HCT116 (cell line): ENCODE results near the gene ZNF346. TPM values are rescaled to one million over a fixed set of nuclear protein-coding genes. Genes with fewer than 3 reads are reported as not detected.

Experiments used
- ATAC-seq: fragments of 200-7000 bp; cut with Tn5 transposase; 2 replicates; pipeline ENCODE4 v1.9.1; 2020; ENCODE audit warnings: mild to moderate bottlenecking, moderate library complexity
- BruUV-seq: library from RNA; stranded (reverse); fragments of 400-500 nt; replicated peaks from 2 replicates; lab custom pipeline; 2021; lab: Mats Ljungman, UMichigan
- CTCF ChIA-PET: fragments of 300-600 bp; sonication (Branson Sonifier 250); formaldehyde crosslinking; loops from one replicate; lab custom pipeline; 2021; ENCODE audit warnings: antibody characterized with exemption; lab: Charles Lee
- POLR2A ChIA-PET: fragments of 300-600, 350-600 bp; sonication (Branson Sonifier 250); formaldehyde crosslinking; loops from one replicate; lab custom pipeline; 2021; ENCODE audit warnings: antibody characterized with exemption; lab: Charles Lee
- RAD21 ChIA-PET, 2 experiments: fragments of 300-600 bp; sonication (Branson Sonifier 250); formaldehyde crosslinking; loops; one replicate each; lab custom pipeline; 2023; ENCODE audit warnings: low total read pairs in 2 of 2; ENCODE audit not compliant: uncharacterized antibody in 2 of 2, unreplicated experiment in 2 of 2, low non-redundant PET in 1 of 2; lab: Charles Lee
- DNase-seq: peaks from one replicate; pipeline ENCODE4 v3.0.0-alpha.2; 2010; ENCODE audit warnings: low read depth, low spot score
- H2AFZ ChIP-seq: fragments of 200-600 bp; shearing (Covaris generic), sonication (generic); 2 replicates; pipeline ENCODE4 v1.6.1; 2017; ENCODE audit warnings: low read depth, mixed run types, mixed read lengths, antibody characterized with exemption, low read length; ENCODE audit not compliant: poor library complexity, severe bottlenecking
- H3K27ac ChIP-seq: 2 replicates; pipeline ENCODE4 v1.5.1; 2012; ENCODE audit warnings: low read depth, low read length
- H3K27me3 ChIP-seq: fragments of 200-600 bp; sonication (generic); 2 replicates; pipeline ENCODE4 v1.6.1; 2016; ENCODE audit warnings: mixed run types, low read length, mixed read lengths; ENCODE audit not compliant: insufficient read depth
- H3K36me3 ChIP-seq, 2 experiments: fragments of 200-500 bp in 1 of 2; fragments of 200-600 bp in 1 of 2; sonication (Bioruptor generic) in 1 of 2; sonication (generic) in 1 of 2; 2 replicates each; pipeline versions ENCODE4 v1.5.1 to v1.6.1; 2014 to 2016; ENCODE audit warnings: low read length in 2 of 2, inconsistent platforms in 1 of 2, mixed read lengths in 1 of 2, mixed run types in 1 of 2; ENCODE audit not compliant: insufficient read depth in 2 of 2, control insufficient read depth in 1 of 2
- H3K4me1 ChIP-seq, 2 experiments: fragments of 200-600 bp in 1 of 2; sonication (generic) in 1 of 2; 2 replicates each; pipeline versions ENCODE4 v1.5.1 to v1.6.1; 2012 to 2017; ENCODE audit warnings: low read length in 2 of 2, inconsistent platforms in 1 of 2, mild to moderate bottlenecking in 1 of 2, mixed read lengths in 1 of 2, mixed run types in 1 of 2, moderate library complexity in 1 of 2; ENCODE audit not compliant: insufficient read depth in 2 of 2, control insufficient read depth in 1 of 2
- H3K4me2 ChIP-seq: fragments of 200-600 bp; sonication (generic); 2 replicates; pipeline ENCODE4 v1.6.1; 2017; ENCODE audit warnings: mixed run types, low read length, mixed read lengths
- H3K4me3 ChIP-seq, 2 experiments: fragments of 200-600 bp in 1 of 2; sonication (generic) in 1 of 2; replicated peaks in 1 of 2; 2 replicates each; pipeline ENCODE4 v1.5.1; 2011 to 2016; ENCODE audit warnings: low read length in 2 of 2, control low read depth in 1 of 2, low read depth in 1 of 2, mild to moderate bottlenecking in 1 of 2, mixed read lengths in 1 of 2, mixed run types in 1 of 2
- H3K79me2 ChIP-seq: fragments of 200-600 bp; sonication (generic); 2 replicates; pipeline ENCODE4 v1.6.1; 2017; ENCODE audit warnings: mild to moderate bottlenecking, mixed run types, low read length, moderate library complexity, mixed read lengths; ENCODE audit not compliant: insufficient read depth
- H3K9ac ChIP-seq: fragments of 200-600 bp; sonication (generic); 2 replicates; pipeline ENCODE4 v1.6.1; 2016; ENCODE audit warnings: low read length, mixed read lengths
- H3K9me2 ChIP-seq: fragments of 200-600 bp; sonication (generic), shearing (Covaris generic); 2 replicates; pipeline ENCODE4 v1.6.1; 2017; ENCODE audit warnings: mixed run types, mild to moderate bottlenecking, moderate library complexity; ENCODE audit not compliant: insufficient read depth
- H3K9me3 ChIP-seq, 2 experiments: fragments of 200-500 bp in 1 of 2; fragments of 200-600 bp in 1 of 2; sonication (Bioruptor generic) in 1 of 2; sonication (generic) in 1 of 2; 2 replicates each; pipeline ENCODE4 v1.6.1; 2014 to 2017; ENCODE audit warnings: low read length in 2 of 2, mixed read lengths in 2 of 2, inconsistent platforms in 1 of 2, low read depth in 1 of 2, mild to moderate bottlenecking in 1 of 2, mixed run types in 1 of 2, moderate library complexity in 1 of 2; ENCODE audit not compliant: control insufficient read depth in 1 of 2, insufficient read depth in 1 of 2
- H4K20me1 ChIP-seq: fragments of 200-600 bp; sonication (generic), shearing (Covaris generic); 2 replicates; pipeline ENCODE4 v1.6.1; 2017; ENCODE audit warnings: mixed run types, mild to moderate bottlenecking, moderate library complexity; ENCODE audit not compliant: insufficient read depth
- CBX3 ChIP-seq: IDR thresholded peaks from 2 replicates; pipeline ENCODE4 v1.6.1; 2012; ENCODE audit warnings: low read depth
- CEBPB ChIP-seq: IDR thresholded peaks from 2 replicates; pipeline ENCODE4 v1.6.1; 2012; ENCODE audit warnings: low read depth
- CTCF ChIP-seq, 3 experiments: fragments of 200-600 bp in 1 of 3; sonication (generic) in 1 of 3; IDR thresholded peaks in 2 of 3; conservative IDR thresholded peaks in 1 of 3; 2 replicates each; pipeline ENCODE4 v1.5.1; 2012 to 2017; ENCODE audit warnings: low read depth in 2 of 3, low read length in 2 of 3, antibody characterized with exemption in 1 of 3, borderline replicate concordance in 1 of 3, control low read depth in 1 of 3, mild to moderate bottlenecking in 1 of 3, mixed read lengths in 1 of 3, mixed run types in 1 of 3, moderate library complexity in 1 of 3; ENCODE audit not compliant: insufficient read depth in 1 of 3
- ELF1 ChIP-seq: IDR thresholded peaks from 2 replicates; pipeline ENCODE4 v1.6.1; 2012; ENCODE audit warnings: low read depth, borderline replicate concordance
- EZH2phosphoT487 ChIP-seq: fragments of 200-600 bp; IDR thresholded peaks from 2 replicates; pipeline ENCODE4 v1.6.1; 2018; ENCODE audit warnings: antibody characterized with exemption, borderline replicate concordance
- FOSL1 ChIP-seq: IDR thresholded peaks from 2 replicates; pipeline ENCODE4 v1.6.1; 2012; ENCODE audit warnings: low read depth
- JUND ChIP-seq: IDR thresholded peaks from 2 replicates; pipeline ENCODE4 v1.6.1; 2012
- POLR2A ChIP-seq: IDR thresholded peaks from 2 replicates; pipeline ENCODE4 v1.7.0; 2011; ENCODE audit warnings: borderline replicate concordance; ENCODE audit not compliant: insufficient read depth, insufficient read length; ENCODE audit errors: extremely low read depth
- POLR2AphosphoS5 ChIP-seq: IDR thresholded peaks from 2 replicates; pipeline ENCODE4 v1.6.1; 2011; ENCODE audit warnings: mild to moderate bottlenecking, low read depth, low read length, moderate library complexity
- RAD21 ChIP-seq: IDR thresholded peaks from 2 replicates; pipeline ENCODE4 v1.6.1; 2012; ENCODE audit warnings: low read depth, mild to moderate bottlenecking
- SIN3A ChIP-seq: IDR thresholded peaks from 2 replicates; pipeline ENCODE4 v1.6.1; 2012; ENCODE audit warnings: low read depth
- SP1 ChIP-seq: IDR thresholded peaks from 2 replicates; pipeline ENCODE4 v1.6.1; 2012; ENCODE audit warnings: low read depth
- SRF ChIP-seq: IDR thresholded peaks from 2 replicates; pipeline ENCODE4 v1.6.1; 2012; ENCODE audit warnings: low read depth
- YY1 ChIP-seq: IDR thresholded peaks from 2 replicates; pipeline ENCODE4 v1.6.1; 2011; ENCODE audit warnings: low read length, low read depth, moderate library complexity, mild to moderate bottlenecking; ENCODE audit not compliant: insufficient replicate concordance; ENCODE audit errors: extremely low read depth
- ZBTB33 ChIP-seq: IDR thresholded peaks from 2 replicates; pipeline ENCODE4 v1.6.1; 2011; ENCODE audit warnings: mild to moderate bottlenecking, low read length, moderate library complexity; ENCODE audit not compliant: insufficient replicate concordance; ENCODE audit errors: extremely low read depth
- ZFX ChIP-seq: fragments of 450-650 bp; IDR thresholded peaks from 2 replicates; pipeline ENCODE4 v1.6.1; 2017
- intact Hi-C: fragments of 100-400 bp; cut with micrococcal nuclease; formaldehyde crosslinking; loops from 2 replicates; pipeline ENCODE4 v1.10.0; 2022
- total RNA-seq: library from RNA; stranded (reverse); gene quantifications from one replicate; pipeline ENCODE4 v1.2.1, GENCODE V29; 2021; ENCODE audit not compliant: unreplicated experiment
- TF ChIP-seq, protein P1 (sequence below): IDR thresholded peaks from 2 replicates; pipeline ENCODE4 v1.6.1; 2012

Gene ZNF346
- total RNA-seq, 1 experiment from 2014 or later: 13.7 TPM

- POLR2A ChIA-PET: no interaction called here
- Histone ChIP-seq H4K20me1 (no peaks in the 10 kb centered on the region), H3K27ac (no peak overlapping the region), H2AFZ (no peak overlapping the region), H3K4me1 (peaks cover 0 to 6% of the 10 kb centered on the region in 2 experiments; a peak in 1 of 4 replicates), H3K9me2 (no peaks in the 10 kb centered on the region), H3K27me3 (no peaks in the 10 kb centered on the region), H3K9me3 (no peaks in the 10 kb centered on the region), H3K36me3 (0 out of 4 replicates have a peak, but pooled peaks cover 0 to 2% of the 10 kb centered on the region in 2 experiments), H3K4me3 (no peak overlapping the region), H3K4me2 (no peak overlapping the region), H3K79me2 (no peaks in the 10 kb centered on the region), H3K9ac (no peak overlapping the region)
- TF ChIP-seq ZBTB33 (no peak), YY1 (no peak), ZFX (no peak), RAD21 (no peak), JUND (no peak), SP1 (no peak), POLR2AphosphoS5 (no peak), SIN3A (no peak), CBX3 (no peak), CTCF (IDR thresholded peaks at IDR 0.05 in 2 of 3, conservative IDR thresholded peaks at IDR 0.05 in 1 of 3; ENCODE audit: borderline replicate concordance in 1 of 3, insufficient read depth in 1 of 3, low read depth in 2 of 3, low read length in 2 of 3) (no peak), POLR2A (no peak), CEBPB (no peak), ELF1 (no peak), EZH2phosphoT487 (no peak), SRF (no peak), FOSL1 (no peak)
- TF ChIP-seq, protein P1, sequence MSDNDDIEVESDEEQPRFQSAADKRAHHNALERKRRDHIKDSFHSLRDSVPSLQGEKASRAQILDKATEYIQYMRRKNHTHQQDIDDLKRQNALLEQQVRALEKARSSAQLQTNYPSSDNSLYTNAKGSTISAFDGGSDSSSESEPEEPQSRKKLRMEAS: no peak
- CTCF ChIA-PET: no interaction called here
- intact Hi-C loops: no loop called here
- peak; percentile 48 for ATAC-seq
- no peak for DNase-seq
- BruUV-seq: no TSS peak
- RAD21 ChIA-PET: no interaction called here
Measured at GRCh38 chr5:177099422-177100093, 77.1 kb downstream of the ZNF346 start.
